ENCODE data around the gene SLC6A11. TPM values are rescaled to one million over a fixed set of nuclear protein-coding genes. Genes with fewer than 3 reads are reported as not detected.

The SLC6A11 gene
- total and polyA plus RNA-seq, 2 of the 13 experiments (the other 11 are each of a cell fraction or from before 2014, with no cell fraction given): 17.9 to 34.5 TPM

GRCh38 chr3:10978956-10979355 lies 162.9 kb downstream of the SLC6A11 start:
- Histone ChIP-seq H3K9me3 (ENCODE audit: low read length) (no peaks in the 10 kb centered on the region), H3K9ac (ENCODE audit: insufficient read depth, low read depth, low read length) (no peak overlapping the region), H3K4me2 (ENCODE audit: low read depth, low read length) (no peak overlapping the region), H3K36me3 (replicated peaks in 1 of 2; ENCODE audit: control insufficient read depth in 1 of 2, insufficient read depth in 2 of 2, low read length in 2 of 2) (no peaks in the 10 kb centered on the region), H3K27me3 (ENCODE audit: control insufficient read depth in 1 of 2, insufficient read depth in 2 of 2, low read length in 2 of 2) (0 out of 5 replicates have a peak, but pooled peaks cover 0 to 3% of the 10 kb centered on the region in 2 experiments), H3K79me2 (ENCODE audit: insufficient read depth, low read length) (no peaks in the 10 kb centered on the region), H3K27ac (ENCODE audit: extremely low read length, insufficient read depth, low read length) (no peak overlapping the region), H3K4me3 (replicated peaks in 1 of 3; ENCODE audit: insufficient read depth in 1 of 3, low read depth in 2 of 3, low read length in 3 of 3) (no peak overlapping the region), H4K20me1 (ENCODE audit: insufficient read depth, low read length) (no peaks in the 10 kb centered on the region), H2AFZ (ENCODE audit: low read length) (no peak overlapping the region), H3K4me1 (ENCODE audit: insufficient read depth, low read length) (peaks cover 39% of the 10 kb centered on the region)
- 34% methylated on average over 7 of the region's 7 CpGs for WGBS (ENCODE audit: low lambda C conversion rate)
- in situ Hi-C loops (cut with HindIII; ENCODE audit: extremely low pct_ligation_motif_present, low pct_unique_long_range_greater_than_20kb): no loop called here
- ATAC-seq (peak; percentile 64), DNase-seq (ENCODE audit: low spot score) (peak; percentile 51), FAIRE-seq (no peak)
- intact Hi-C loops (cut with micrococcal nuclease; ENCODE audit: unreplicated experiment): no loop called here
- BruUV-seq (replicated peaks): no TSS peak
- ChIA-PET CTCF (ENCODE audit: low intra/inter-chr PET ratio, low total read pairs) (no interaction called here), POLR2A (no interaction called here)
- TF ChIP-seq PRDM15 (CRISPR knock-in tag; IDR thresholded peaks at IDR 0.05): no peak
- no peak for TF ChIP-seq ARHGAP35 (CRISPR knock-in tag; IDR thresholded peaks at IDR 0.05; ENCODE audit: borderline replicate concordance)
- no peak for TF ChIP-seq ZNF136 (CRISPR knock-in tag; IDR thresholded peaks at IDR 0.05; ENCODE audit: low read depth)
- TF ChIP-seq ZBTB10 (CRISPR knock-in tag; IDR thresholded peaks at IDR 0.05; ENCODE audit: borderline replicate concordance): no peak
- TF ChIP-seq ZNF407 (CRISPR knock-in tag; IDR thresholded peaks at IDR 0.05; ENCODE audit: not compliant biosample characterization): no peak
- no peak for TF ChIP-seq SAP130 (CRISPR knock-in tag; IDR thresholded peaks at IDR 0.05; ENCODE audit: low read depth)
- no peak for TF ChIP-seq ZNF101 (CRISPR knock-in tag; IDR thresholded peaks at IDR 0.05; ENCODE audit: borderline replicate concordance, low read depth)
- no peak for TF ChIP-seq ZNF24 (IDR thresholded peaks at IDR 0.05)
- TF ChIP-seq MYNN (CRISPR knock-in tag; IDR thresholded peaks at IDR 0.05; ENCODE audit: low read depth): no peak
- 0 out of 2 replicates have a peak, but pooled peaks have one; percentile 19 for TF ChIP-seq FOXA3 (CRISPR knock-in tag; IDR thresholded peaks at IDR 0.05)

Measured in HepG2 (cell line).